ENCODE measurements around the gene LHFPL6. TPM values are rescaled to one million over a fixed set of nuclear protein-coding genes. Genes with fewer than 3 reads are reported as not detected.

LHFPL6 gene
- total and polyA plus RNA-seq, 9 of the 15 experiments (the other 6 are each of a cell fraction or from before 2014, with no cell fraction given) = 0.18 TPM; not detected in 8

- in situ Hi-C loops (cut with MboI) = no loop called here
- ATAC-seq (no peak), DNase-seq (ENCODE audit: extremely low read depth in 1 of 4, low spot score in 3 of 4) (no peak), FAIRE-seq (no peak)
- Histone ChIP-seq H3K4me1 (replicated peaks in 1 of 2; ENCODE audit: control insufficient read depth in 2 of 2, insufficient read depth in 2 of 2, low read length in 2 of 2) (no peaks in the 10 kb centered on the region), H3K4me2 (ENCODE audit: insufficient read depth, low read length) (no peak overlapping the region), H3K79me2 (ENCODE audit: control insufficient read depth, insufficient read depth, low read length) (no peaks in the 10 kb centered on the region), H3K27me3 (ENCODE audit: control insufficient read depth in 2 of 2, insufficient read depth in 2 of 2, low read length in 2 of 2) (no peaks in the 10 kb centered on the region), H3K9me1 (ENCODE audit: control insufficient read depth, insufficient read depth, low read length) (no peaks in the 10 kb centered on the region), H3K27ac (ENCODE audit: extremely low read depth, low read depth, low read length) (no peak overlapping the region), H3K4me3 (no peak overlapping the region), H3K9ac (ENCODE audit: insufficient read depth in 1 of 2, low read depth in 2 of 2, low read length in 2 of 2) (no peak overlapping the region), H2AFZ (ENCODE audit: low read depth, low read length) (no peak overlapping the region), H3K9me3 (replicated peaks; ENCODE audit: control insufficient read depth, insufficient read depth, low read depth, low read length) (no peaks in the 10 kb centered on the region), H4K20me1 (replicated peaks; ENCODE audit: control insufficient read depth, insufficient read depth, low read length) (no peaks in the 10 kb centered on the region), H3K36me3 (ENCODE audit: control insufficient read depth, insufficient read depth, low read length) (no peaks in the 10 kb centered on the region)
- POLR2A ChIA-PET = no interaction called here
- 0% methylated on average over 1 of the region's 1 CpG for WGBS (ENCODE audit: insufficient coverage, low coverage, missing lambda C conversion rate)
- TF ChIP-seq AFF4 (CRISPR knock-in tag; IDR thresholded peaks at IDR 0.05) (no peak), GTF2B (IDR thresholded peaks at IDR 0.05; ENCODE audit: extremely low read depth, insufficient read length) (no peak), HNRNPH1 (optimal IDR thresholded peaks at IDR 0.05; ENCODE audit: low read depth, low read length) (no peak), NFATC3 (IDR thresholded peaks at IDR 0.05) (no peak), ZNF133 (CRISPR knock-in tag; IDR thresholded peaks at IDR 0.05) (no peak), GABPB1 (CRISPR knock-in tag; IDR thresholded peaks at IDR 0.05) (no peak), RERE (CRISPR knock-in tag; IDR thresholded peaks at IDR 0.05; ENCODE audit: borderline replicate concordance) (no peak), KDM4B (IDR thresholded peaks at IDR 0.05; ENCODE audit: borderline replicate concordance in 2 of 2, low read depth in 1 of 2) (no peak), CBX5 (IDR thresholded peaks at IDR 0.05; ENCODE audit: borderline replicate concordance, low read depth) (no peak)
- intact Hi-C loops (cut with micrococcal nuclease) = no loop called here
- CTCF ChIA-PET (ENCODE audit: low intra/inter-chr PET ratio) = no interaction called here
- BruUV-seq (replicated peaks) = no TSS peak
Observed at GRCh38 chr13:39297023-39297422, 306.0 kb downstream of the LHFPL6 start.
